Skeletal muscle satellite cell (primary cell): ENCODE measurements around the gene MAGI2.

Experiments
- H3K27me3 ChIP-seq: 2 replicates; pipeline ENCODE4 v1.7.0; 2013; ENCODE audit warnings: low read length; ENCODE audit not compliant: control insufficient read depth, insufficient read depth
- H3K36me3 ChIP-seq: 2 replicates; pipeline ENCODE4 v1.7.0; 2013; ENCODE audit warnings: mild to moderate bottlenecking, control low read depth, low read length; ENCODE audit not compliant: insufficient read depth
- H3K4me1 ChIP-seq: 2 replicates; pipeline ENCODE4 v1.7.0; 2013; ENCODE audit warnings: low read length; ENCODE audit not compliant: control insufficient read depth, insufficient read depth
- H3K4me2 ChIP-seq: 2 replicates; pipeline ENCODE4 v1.7.0; 2013; ENCODE audit warnings: mild to moderate bottlenecking, low read length
- H3K4me3 ChIP-seq: 2 replicates; pipeline ENCODE4 v1.7.0; 2013; ENCODE audit warnings: low read length
- H3K9ac ChIP-seq: 2 replicates; pipeline ENCODE4 v1.7.0; 2013; ENCODE audit warnings: mild to moderate bottlenecking, low read depth, low read length, moderate library complexity
- H3K9me3 ChIP-seq: replicated peaks from 2 replicates; pipeline ENCODE4 v1.7.0; 2013; ENCODE audit warnings: mild to moderate bottlenecking, control low read depth, low read length

Gene MAGI2

GRCh38 chr7:79410345-79410744 lies 43.1 kb downstream of the MAGI2 start:
- H3K27me3 ChIP-seq: peaks cover 5% of the 10 kb centered on the region
- H3K9ac ChIP-seq: no peak overlapping the region
- no peaks in the 10 kb centered on the region for H3K36me3 ChIP-seq
- H3K4me2 ChIP-seq: no peak overlapping the region
- H3K4me3 ChIP-seq: no peak overlapping the region
- no peaks in the 10 kb centered on the region for H3K9me3 ChIP-seq
- no peaks in the 10 kb centered on the region for H3K4me1 ChIP-seq

- Histone ChIP-seq H3K4me2 (no peak overlapping the region), H3K9ac (no peak overlapping the region), H3K9me3 (no peaks in the 10 kb centered on the region), H3K4me3 (no peak overlapping the region), H3K27me3 (no peaks in the 10 kb centered on the region), H3K4me1 (peaks cover 9% of the 10 kb centered on the region), H3K36me3 (no peaks in the 10 kb centered on the region)
Observed at GRCh38 chr7:79407351-79407750, 46.1 kb downstream of the MAGI2 start.

GRCh38 chr7:79406371-79406770 lies 47.1 kb downstream of the MAGI2 start:
- H3K9me3 ChIP-seq: no peaks in the 10 kb centered on the region
- no peak overlapping the region for H3K4me2 ChIP-seq
- H3K36me3 ChIP-seq: no peaks in the 10 kb centered on the region
- no peaks in the 10 kb centered on the region for H3K27me3 ChIP-seq
- H3K9ac ChIP-seq: no peak overlapping the region
- H3K4me3 ChIP-seq: no peak overlapping the region
- peaks cover 9% of the 10 kb centered on the region for H3K4me1 ChIP-seq

GRCh38 chr7:79405368-79405767 lies 48.1 kb downstream of the MAGI2 start:
- no peaks in the 10 kb centered on the region for H3K36me3 ChIP-seq

GRCh38 chr7:79403879-79404278 lies 49.6 kb downstream of the MAGI2 start:
- Histone ChIP-seq H3K9ac (no peak overlapping the region), H3K4me3 (no peak overlapping the region), H3K4me2 (peak overlapping the region; percentile 26), H3K27me3 (no peaks in the 10 kb centered on the region), H3K36me3 (no peaks in the 10 kb centered on the region), H3K4me1 (peaks cover 9% of the 10 kb centered on the region), H3K9me3 (no peaks in the 10 kb centered on the region)

More at GRCh38 chr7:79405368-79405767, 48.1 kb downstream of the MAGI2 start:
- Histone ChIP-seq H3K4me2 (no peak overlapping the region), H3K9ac (no peak overlapping the region), H3K27me3 (no peaks in the 10 kb centered on the region), H3K9me3 (no peaks in the 10 kb centered on the region), H3K4me1 (peaks cover 9% of the 10 kb centered on the region), H3K4me3 (no peak overlapping the region)

- peaks cover 10% of the 10 kb centered on the region for H3K4me1 ChIP-seq
- no peak overlapping the region for H3K4me3 ChIP-seq
- H3K27me3 ChIP-seq: no peaks in the 10 kb centered on the region
- H3K4me2 ChIP-seq: peak overlapping the region; percentile 26
- no peaks in the 10 kb centered on the region for H3K36me3 ChIP-seq
- H3K9ac ChIP-seq: no peak overlapping the region
- no peaks in the 10 kb centered on the region for H3K9me3 ChIP-seq
Observed at GRCh38 chr7:79403451-79403850, 50.0 kb downstream of the MAGI2 start.

GRCh38 chr7:79401254-79401653 lies 52.2 kb downstream of the MAGI2 start:
- Histone ChIP-seq H3K36me3 (no peaks in the 10 kb centered on the region), H3K9ac (no peak overlapping the region), H3K4me2 (no peak overlapping the region), H3K4me1 (peaks cover 14% of the 10 kb centered on the region), H3K9me3 (no peaks in the 10 kb centered on the region), H3K4me3 (no peak overlapping the region), H3K27me3 (no peaks in the 10 kb centered on the region)

GRCh38 chr7:79400222-79400621 lies 53.2 kb downstream of the MAGI2 start:
- Histone ChIP-seq H3K4me2 (no peak overlapping the region), H3K4me3 (no peak overlapping the region), H3K27me3 (no peaks in the 10 kb centered on the region), H3K9me3 (no peaks in the 10 kb centered on the region), H3K36me3 (no peaks in the 10 kb centered on the region), H3K9ac (no peak overlapping the region), H3K4me1 (peaks cover 14% of the 10 kb centered on the region)

GRCh38 chr7:79398138-79398749 lies 55.2 kb downstream of the MAGI2 start:
- Histone ChIP-seq H3K4me3 (no peak overlapping the region), H3K36me3 (no peaks in the 10 kb centered on the region), H3K9me3 (no peaks in the 10 kb centered on the region)

GRCh38 chr7:79386688-79387422 lies 66.6 kb downstream of the MAGI2 start:
- no peak overlapping the region for H3K4me2 ChIP-seq
- no peak overlapping the region for H3K9ac ChIP-seq
- H3K9me3 ChIP-seq: no peaks in the 10 kb centered on the region
- H3K4me3 ChIP-seq: no peak overlapping the region
- H3K36me3 ChIP-seq: no peaks in the 10 kb centered on the region
- no peaks in the 10 kb centered on the region for H3K27me3 ChIP-seq
- H3K4me1 ChIP-seq: peaks cover 8% of the 10 kb centered on the region

More at GRCh38 chr7:79398138-79398749, 55.2 kb downstream of the MAGI2 start:
- Histone ChIP-seq H3K4me2 (no peak overlapping the region), H3K27me3 (no peaks in the 10 kb centered on the region), H3K9ac (no peak overlapping the region), H3K4me1 (peaks cover 8% of the 10 kb centered on the region)

- H3K36me3 ChIP-seq: no peaks in the 10 kb centered on the region
- no peak overlapping the region for H3K4me3 ChIP-seq
- no peaks in the 10 kb centered on the region for H3K27me3 ChIP-seq
- H3K4me2 ChIP-seq: no peak overlapping the region
- no peaks in the 10 kb centered on the region for H3K9me3 ChIP-seq
- peaks cover 4% of the 10 kb centered on the region for H3K4me1 ChIP-seq
- H3K9ac ChIP-seq: no peak overlapping the region
Observed at GRCh38 chr7:79381921-79382320, 71.5 kb downstream of the MAGI2 start.

GRCh38 chr7:79377097-79377496 lies 76.4 kb downstream of the MAGI2 start:
- H3K4me3 ChIP-seq: no peak overlapping the region
- H3K9me3 ChIP-seq: no peaks in the 10 kb centered on the region
- H3K9ac ChIP-seq: no peak overlapping the region
- no peaks in the 10 kb centered on the region for H3K36me3 ChIP-seq
- H3K4me1 ChIP-seq: no peaks in the 10 kb centered on the region
- H3K27me3 ChIP-seq: no peaks in the 10 kb centered on the region
- H3K4me2 ChIP-seq: no peak overlapping the region
